H1 (cell line): ENCODE data around the gene TMEM235. TPM values are rescaled to one million over a fixed set of nuclear protein-coding genes. Genes with fewer than 3 reads are reported as not detected.
A peak's percentile ranks its signal among the peaks of the same experiment; 100 is the strongest.

Experiments used
- CTCF ChIA-PET: fragments of 300-600 bp; sonication (Branson Sonifier 250); formaldehyde crosslinking; loops from one replicate; lab custom pipeline; 2021; ENCODE audit not compliant: partially characterized antibody; lab: Charles Lee
- POLR2A ChIA-PET: fragments of 300-600 bp; sonication (Branson Sonifier 250); formaldehyde crosslinking; loops from one replicate; lab custom pipeline; 2021; ENCODE audit warnings: inconsistent platforms; ENCODE audit not compliant: partially characterized antibody; lab: Charles Lee
- DNase-seq, 2 experiments: peaks; one replicate each; pipeline versions ENCODE4 v3.0.0 to v3.0.0-alpha.2; 2010 to 2022; ENCODE audit warnings: low spot score in 2 of 2, low read depth in 1 of 2, mixed read lengths in 1 of 2
- FAIRE-seq: peaks from 2 replicates; lab custom pipeline; 2011; peaks lifted over from hg19 to GRCh38; lab: Jason Lieb, UNC
- H2AFZ ChIP-seq: 2 replicates; pipeline ENCODE4 v1.8.1; 2012; ENCODE audit warnings: low read length, inconsistent platforms
- H2AK5ac ChIP-seq: 2 replicates; pipeline ENCODE4 v1.6.1; 2013; ENCODE audit warnings: low read depth, low read length
- H2BK120ac ChIP-seq: replicated peaks from 2 replicates; pipeline ENCODE3; 2013; ENCODE audit warnings: low read depth, low read length, inconsistent platforms
- H2BK12ac ChIP-seq: 2 replicates; pipeline ENCODE4 v1.6.1; 2013; ENCODE audit warnings: low read depth, low read length
- H2BK15ac ChIP-seq: 2 replicates; pipeline ENCODE4 v1.6.1; 2013; ENCODE audit warnings: low read length
- H2BK20ac ChIP-seq: 2 replicates; pipeline ENCODE4 v1.6.1; 2013; ENCODE audit warnings: low read length
- H2BK5ac ChIP-seq: 2 replicates; pipeline ENCODE4 v1.6.1; 2013; ENCODE audit warnings: low read depth, low read length
- H3K14ac ChIP-seq: 2 replicates; pipeline ENCODE4 v1.6.1; 2013; ENCODE audit warnings: inconsistent platforms; ENCODE audit not compliant: insufficient read length
- H3K18ac ChIP-seq: 2 replicates; pipeline ENCODE4 v1.6.1; 2013; ENCODE audit warnings: low read length; ENCODE audit errors: extremely low read depth
- H3K23ac ChIP-seq: 2 replicates; pipeline ENCODE4 v1.6.1; 2013; ENCODE audit warnings: inconsistent platforms; ENCODE audit not compliant: insufficient read length
- H3K23me2 ChIP-seq: 2 replicates; pipeline ENCODE4 v1.6.1; 2013; ENCODE audit warnings: low read depth, low read length
- H3K27ac ChIP-seq: 2 replicates; pipeline ENCODE4 v1.6.1; 2011; ENCODE audit warnings: low read depth, low read length, inconsistent platforms
- H3K27me3 ChIP-seq, 4 experiments: replicated peaks in 1 of 4; 1 replicate in 1 of 4; 2 replicates in 3 of 4; pipeline versions ENCODE4 v1.6.1 to v1.8.1; 2011 to 2013; ENCODE audit warnings: low read length in 3 of 4, mild to moderate bottlenecking in 3 of 4, inconsistent platforms in 2 of 4, mixed read lengths in 2 of 4, moderate library complexity in 1 of 4; ENCODE audit not compliant: control insufficient read depth in 3 of 4, insufficient read depth in 3 of 4; ENCODE audit errors: extremely low read depth in 1 of 4
- H3K36me3 ChIP-seq, 4 experiments: 2 replicates each; pipeline versions ENCODE4 v1.6.1 to v1.8.1; 2011 to 2013; ENCODE audit warnings: mild to moderate bottlenecking in 4 of 4, low read length in 3 of 4, moderate library complexity in 2 of 4, control low read depth in 1 of 4, inconsistent platforms in 1 of 4; ENCODE audit not compliant: insufficient read depth in 4 of 4, control insufficient read depth in 2 of 4
- H3K4ac ChIP-seq: replicated peaks from 2 replicates; pipeline ENCODE3; 2013; ENCODE audit warnings: low read length, low read depth, mixed read lengths, inconsistent platforms; ENCODE audit not compliant: insufficient read length
- H3K4me1 ChIP-seq, 4 experiments: replicated peaks in 1 of 4; 1 replicate in 1 of 4; 2 replicates in 3 of 4; pipeline versions ENCODE4 v1.6.1 to v1.8.1; 2011 to 2013; ENCODE audit warnings: low read length in 3 of 4, inconsistent platforms in 2 of 4, mixed read lengths in 1 of 4; ENCODE audit not compliant: insufficient read depth in 4 of 4, control insufficient read depth in 3 of 4
- H3K4me2 ChIP-seq, 2 experiments: 2 replicates each; pipeline versions ENCODE4 v1.6.1 to v1.8.1; 2011 to 2013; ENCODE audit warnings: low read depth in 2 of 2, low read length in 2 of 2, control low read depth in 1 of 2, inconsistent platforms in 1 of 2, mild to moderate bottlenecking in 1 of 2; ENCODE audit not compliant: insufficient read depth in 1 of 2
- H3K4me3 ChIP-seq, 4 experiments: fragments of 200-600, 300-600 bp in 1 of 4; sonication (generic), shearing (Covaris generic), sonication (Bioruptor Twin) in 1 of 4; 2 replicates each; pipeline versions ENCODE4 v1.5.1 to v1.8.1; 2011 to 2016; ENCODE audit warnings: low read length in 4 of 4, low read depth in 3 of 4, control low read depth in 2 of 4, inconsistent platforms in 2 of 4, mild to moderate bottlenecking in 2 of 4, mixed read lengths in 1 of 4, moderate library complexity in 1 of 4; ENCODE audit not compliant: insufficient read depth in 2 of 4; ENCODE audit errors: extremely low read depth in 1 of 4
- H3K56ac ChIP-seq: replicated peaks from 2 replicates; pipeline ENCODE3; 2013; ENCODE audit warnings: low read depth, mild to moderate bottlenecking, mixed read lengths, low read length, inconsistent platforms; ENCODE audit not compliant: insufficient read length
- H3K79me1 ChIP-seq: 2 replicates; pipeline ENCODE4 v1.6.1; 2013; ENCODE audit warnings: low read depth, low read length, control low read depth
- H3K79me2 ChIP-seq, 2 experiments: 2 replicates each; pipeline versions ENCODE4 v1.6.1 to v1.8.1; 2012 to 2013; ENCODE audit warnings: low read length in 2 of 2, mild to moderate bottlenecking in 2 of 2, inconsistent platforms in 1 of 2; ENCODE audit not compliant: insufficient read depth in 2 of 2, control insufficient read depth in 1 of 2
- H3K9ac ChIP-seq, 4 experiments: replicated peaks in 1 of 4; 1 replicate in 1 of 4; 2 replicates in 3 of 4; pipeline versions ENCODE4 v1.6.1 to v1.8.1; 2011 to 2013; ENCODE audit warnings: low read depth in 3 of 4, low read length in 3 of 4, control low read depth in 2 of 4, mild to moderate bottlenecking in 2 of 4, moderate library complexity in 2 of 4, inconsistent platforms in 1 of 4; ENCODE audit errors: extremely low read depth in 1 of 4
- H3K9me3 ChIP-seq, 2 experiments: 2 replicates each; pipeline versions ENCODE4 v1.6.1 to v1.8.1; 2012 to 2013; ENCODE audit warnings: mild to moderate bottlenecking in 2 of 2, moderate library complexity in 2 of 2, control low read depth in 1 of 2, inconsistent platforms in 1 of 2, low read depth in 1 of 2, low read length in 1 of 2, mixed read lengths in 1 of 2; ENCODE audit not compliant: insufficient read depth in 2 of 2
- H4K20me1 ChIP-seq, 2 experiments: replicated peaks in 1 of 2; 2 replicates each; pipeline versions ENCODE3 to v1.8.1; 2011 to 2013; ENCODE audit warnings: inconsistent platforms in 2 of 2, low read length in 2 of 2, mild to moderate bottlenecking in 1 of 2; ENCODE audit not compliant: insufficient read depth in 2 of 2, control insufficient read depth in 1 of 2
- H4K5ac ChIP-seq: 2 replicates; pipeline ENCODE4 v1.6.1; 2013; ENCODE audit warnings: low read length, low read depth, mixed read lengths, inconsistent platforms; ENCODE audit not compliant: insufficient read length
- H4K8ac ChIP-seq: 2 replicates; pipeline ENCODE4 v1.8.0; 2013; ENCODE audit warnings: mild to moderate bottlenecking, moderate library complexity, low read length, inconsistent platforms; ENCODE audit not compliant: insufficient read depth; ENCODE audit errors: extremely low read depth
- H4K91ac ChIP-seq: replicated peaks from 2 replicates; pipeline ENCODE3; 2013; ENCODE audit warnings: low read length, mixed read lengths, inconsistent platforms; ENCODE audit not compliant: insufficient read length
- ASH2L ChIP-seq: fragments of 200-600, 300-600 bp; sonication (generic); IDR thresholded peaks from one replicate; pipeline ENCODE4 v1.7.1; 2017; ENCODE audit warnings: low read length
- CEBPB ChIP-seq: IDR thresholded peaks from 2 replicates; pipeline ENCODE4 v1.6.1; 2012; ENCODE audit warnings: low read depth, low read length
- HDAC2 ChIP-seq, 2 experiments: fragments of 300-600 bp in 1 of 2; sonication (generic) in 1 of 2; IDR thresholded peaks; 2 replicates each; pipeline ENCODE4 v1.6.1; 2011 to 2012; ENCODE audit warnings: low read depth in 2 of 2, low read length in 2 of 2, mild to moderate bottlenecking in 2 of 2, moderate library complexity in 2 of 2, borderline replicate concordance in 1 of 2, inconsistent platforms in 1 of 2
- KDM5A ChIP-seq: fragments of 200-600 bp; IDR thresholded peaks from 2 replicates; pipeline ENCODE4 v1.7.1; 2012; ENCODE audit warnings: mild to moderate bottlenecking, low read length, inconsistent platforms, mixed read lengths
- MAFK ChIP-seq: IDR thresholded peaks from 2 replicates; pipeline ENCODE4 v1.6.1; 2012; ENCODE audit warnings: low read depth, mild to moderate bottlenecking, improper control_type of control experiment, low read length
- RFX5 ChIP-seq: IDR thresholded peaks from 2 replicates; pipeline ENCODE4 v1.6.1; 2011; ENCODE audit warnings: low read depth, low read length, improper control_type of control experiment, borderline replicate concordance
- SP1 ChIP-seq: IDR thresholded peaks from 2 replicates; pipeline ENCODE4 v1.6.1; 2011; ENCODE audit warnings: low read depth, low read length
- WGBS, 2 experiments: shearing (Covaris generic) in 1 of 2; methylation state at CpG; one replicate each; pipeline versions ENCODE4 v1.1.6 to v1.1.7; 2013 to 2015; ENCODE audit warnings: low lambda C conversion rate in 2 of 2, mixed read lengths in 2 of 2, inconsistent platforms in 1 of 2, low coverage in 1 of 2, missing lambda C conversion rate in 1 of 2; ENCODE audit not compliant: insufficient replicate concordance in 2 of 2, insufficient coverage in 1 of 2, insufficient read length in 1 of 2; ENCODE audit errors: extremely low coverage in 1 of 2, missing lambda C conversion rate in 1 of 2; 5-methylcytosine and 5-hydroxymethylcytosine counted together
- polyA plus RNA-seq, 7 experiments: library from polyadenylated mRNA; depleted of rRNA in 3 of 7; stranded (reverse) in 5 of 7; unstranded in 2 of 7; fragments of >200 nt in 5 of 7; fragments of 200-250 nt in 2 of 7; gene quantifications; 1 replicate in 5 of 7; 2 replicates in 1 of 7; 4 replicates in 1 of 7; pipeline versions ENCODE4 v1.2.1 to v1.2.3, GENCODE V29; 2011 to 2013; ENCODE audit warnings: missing spikeins in 2 of 7, mixed read lengths in 2 of 7
- total RNA-seq: library from RNA; stranded (reverse); fragmentation: NEBNext Ultra II Directional; extraction: Animal tissue kit (Norgen Biotek cat#: 25700); gene quantifications from 2 replicates; pipeline ENCODE4 v1.2.1, GENCODE V29; 2021

TMEM235 gene
- total and polyA plus RNA-seq, 2 of the 8 experiments (the other 6 are each of a cell fraction or from before 2014, with no cell fraction given) = 0.05 to 0.15 TPM

GRCh38 chr17:78276098-78276887 lies 44.9 kb downstream of the TMEM235 start:
- H3K4me1 ChIP-seq = peaks cover 6 to 23% (median 18%) of the 10 kb centered on the region in 4 experiments
- 93% methylated on average over 13 of the region's 15 CpGs; no CpG with 5 or more reads in 1 of the 2 experiments for WGBS, 2 experiments
- no peaks in the 10 kb centered on the region for H3K27me3 ChIP-seq
- no peak overlapping the region for H3K4ac ChIP-seq
- DNase-seq = no peak
- H4K5ac ChIP-seq = no peak overlapping the region
- H3K14ac ChIP-seq = no peak overlapping the region
- H3K23ac ChIP-seq = no peak overlapping the region
- POLR2A ChIA-PET = no interaction called here
- H2BK20ac ChIP-seq = no peak overlapping the region; the same call in 1 of the 2 replicates
- H2BK5ac ChIP-seq = no peak overlapping the region
- no peak overlapping the region for H2AFZ ChIP-seq
- no peak overlapping the region for H3K18ac ChIP-seq
- no peak overlapping the region for H2AK5ac ChIP-seq
- no peak overlapping the region for H3K9ac ChIP-seq
- no peak for TF ChIP-seq RFX5
- TF ChIP-seq CEBPB = no peak
- no peak for TF ChIP-seq SP1
- TF ChIP-seq ASH2L = no peak
- TF ChIP-seq MAFK = no peak
- no peak for TF ChIP-seq KDM5A
- no peak for TF ChIP-seq HDAC2 (IDR thresholded peaks at IDR 0.05; ENCODE audit: borderline replicate concordance in 1 of 2, low read depth in 2 of 2, low read length in 2 of 2)
- H3K23me2 ChIP-seq = no peaks in the 10 kb centered on the region
- no peak overlapping the region for H3K56ac ChIP-seq
- no peaks in the 10 kb centered on the region for H3K79me1 ChIP-seq
- H4K91ac ChIP-seq = no peak overlapping the region
- no peaks in the 10 kb centered on the region for H3K36me3 ChIP-seq
- H2BK15ac ChIP-seq = no peak overlapping the region
- H3K9me3 ChIP-seq = no peaks in the 10 kb centered on the region; a peak in 1 of 4 replicates
- H3K27ac ChIP-seq = no peak overlapping the region
- no peak overlapping the region for H3K4me3 ChIP-seq
- H4K20me1 ChIP-seq = no peaks in the 10 kb centered on the region
- no peak overlapping the region for H3K4me2 ChIP-seq
- FAIRE-seq = no peak
- no peaks in the 10 kb centered on the region for H3K79me2 ChIP-seq
- H2BK120ac ChIP-seq = no peak overlapping the region
- H4K8ac ChIP-seq = no peak overlapping the region
- peak overlapping the region; percentile 33; the same call in 1 of the 2 replicates for H2BK12ac ChIP-seq
- CTCF ChIA-PET = interaction anchor here (1.4 kb wide), 1 partner anchor 25 kb away, joined by 4 read pairs; no protein-coding TSS in a partner anchor
